Fibroblast of pulmonary artery (primary cell): ENCODE data around the gene TGFBR3.

Experiments used
- DNase-seq: peaks from one replicate; pipeline ENCODE4 v3.0.0-alpha.2; 2010; ENCODE audit warnings: low read depth
- H3K4me3 ChIP-seq: replicated peaks from 2 replicates; pipeline ENCODE4 v1.5.1; 2011; ENCODE audit warnings: low read depth, mild to moderate bottlenecking, control low read depth, low read length, moderate library complexity
- TF ChIP-seq, protein P1 (sequence below): IDR thresholded peaks from 2 replicates; pipeline ENCODE4 v1.5.1; 2011; ENCODE audit warnings: mild to moderate bottlenecking, control low read depth, low read length, inconsistent platforms; ENCODE audit errors: missing control alignments

TGFBR3 gene

DNA sequence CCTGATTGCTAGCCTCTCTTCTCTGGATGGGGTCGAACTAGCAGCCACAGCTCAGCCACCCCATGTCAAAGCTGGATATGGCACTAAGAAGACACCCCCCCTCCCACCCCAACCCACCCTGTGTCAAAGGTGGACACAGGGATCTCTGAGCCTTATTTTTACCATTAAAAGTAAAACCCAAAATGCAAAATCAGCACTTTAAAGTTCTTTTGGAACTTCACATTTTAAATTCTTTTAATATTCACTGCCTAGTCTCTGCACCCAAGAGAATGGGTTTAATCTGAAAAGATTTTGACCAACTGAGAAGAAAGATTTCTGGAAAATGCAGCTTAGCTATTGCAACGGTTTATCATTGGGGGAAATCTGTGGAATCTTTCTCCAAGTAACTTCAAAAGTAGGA lies 167.6 kb downstream of the TGFBR3 start:
- TF ChIP-seq, protein P1, sequence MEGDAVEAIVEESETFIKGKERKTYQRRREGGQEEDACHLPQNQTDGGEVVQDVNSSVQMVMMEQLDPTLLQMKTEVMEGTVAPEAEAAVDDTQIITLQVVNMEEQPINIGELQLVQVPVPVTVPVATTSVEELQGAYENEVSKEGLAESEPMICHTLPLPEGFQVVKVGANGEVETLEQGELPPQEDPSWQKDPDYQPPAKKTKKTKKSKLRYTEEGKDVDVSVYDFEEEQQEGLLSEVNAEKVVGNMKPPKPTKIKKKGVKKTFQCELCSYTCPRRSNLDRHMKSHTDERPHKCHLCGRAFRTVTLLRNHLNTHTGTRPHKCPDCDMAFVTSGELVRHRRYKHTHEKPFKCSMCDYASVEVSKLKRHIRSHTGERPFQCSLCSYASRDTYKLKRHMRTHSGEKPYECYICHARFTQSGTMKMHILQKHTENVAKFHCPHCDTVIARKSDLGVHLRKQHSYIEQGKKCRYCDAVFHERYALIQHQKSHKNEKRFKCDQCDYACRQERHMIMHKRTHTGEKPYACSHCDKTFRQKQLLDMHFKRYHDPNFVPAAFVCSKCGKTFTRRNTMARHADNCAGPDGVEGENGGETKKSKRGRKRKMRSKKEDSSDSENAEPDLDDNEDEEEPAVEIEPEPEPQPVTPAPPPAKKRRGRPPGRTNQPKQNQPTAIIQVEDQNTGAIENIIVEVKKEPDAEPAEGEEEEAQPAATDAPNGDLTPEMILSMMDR: no peak
- no peak for DNase-seq
- no peak overlapping the region for H3K4me3 ChIP-seq

DNA sequence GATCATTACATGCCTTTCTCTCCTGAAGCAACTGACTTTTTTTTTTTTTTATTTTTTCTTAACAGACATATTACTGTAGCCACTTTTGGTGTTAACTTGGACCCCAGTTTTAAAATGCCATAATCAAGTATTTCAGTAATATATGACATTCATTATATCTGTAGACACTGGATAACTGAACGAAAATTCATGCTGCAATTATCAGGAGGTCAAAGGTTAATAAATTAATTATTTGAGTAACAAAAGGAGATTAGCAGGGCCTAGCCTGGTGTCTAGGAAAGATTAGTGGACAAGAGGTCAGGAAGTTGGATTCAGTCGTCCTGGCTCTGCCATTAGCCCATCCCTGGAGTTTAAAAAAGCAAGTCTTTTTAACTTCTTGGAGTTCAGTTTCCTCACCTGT lies 168.1 kb downstream of the TGFBR3 start:
- TF ChIP-seq, protein P1: no peak
- H3K4me3 ChIP-seq: no peak overlapping the region
- no peak for DNase-seq

DNA sequence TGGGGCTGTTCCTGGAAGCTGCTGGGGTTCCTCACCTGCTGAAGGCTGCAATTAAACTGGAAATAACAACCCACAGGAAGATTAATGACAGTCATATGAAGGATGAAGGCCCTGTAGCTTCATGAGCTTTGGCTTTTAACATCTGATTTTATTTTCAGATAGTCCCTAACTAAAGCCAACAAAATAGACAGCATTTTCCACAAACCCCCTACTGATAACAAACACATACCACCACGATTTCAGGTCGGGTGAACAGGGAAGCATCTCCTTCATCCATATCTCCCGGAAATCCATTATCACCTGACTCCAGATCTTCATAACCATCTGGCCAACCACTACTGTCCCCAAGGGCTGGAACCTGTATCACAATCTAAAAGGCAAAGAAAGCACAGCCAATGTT lies 169.6 kb downstream of the TGFBR3 start:
- no peak overlapping the region for H3K4me3 ChIP-seq
- TF ChIP-seq, protein P1: no peak
- no peak for DNase-seq

DNA sequence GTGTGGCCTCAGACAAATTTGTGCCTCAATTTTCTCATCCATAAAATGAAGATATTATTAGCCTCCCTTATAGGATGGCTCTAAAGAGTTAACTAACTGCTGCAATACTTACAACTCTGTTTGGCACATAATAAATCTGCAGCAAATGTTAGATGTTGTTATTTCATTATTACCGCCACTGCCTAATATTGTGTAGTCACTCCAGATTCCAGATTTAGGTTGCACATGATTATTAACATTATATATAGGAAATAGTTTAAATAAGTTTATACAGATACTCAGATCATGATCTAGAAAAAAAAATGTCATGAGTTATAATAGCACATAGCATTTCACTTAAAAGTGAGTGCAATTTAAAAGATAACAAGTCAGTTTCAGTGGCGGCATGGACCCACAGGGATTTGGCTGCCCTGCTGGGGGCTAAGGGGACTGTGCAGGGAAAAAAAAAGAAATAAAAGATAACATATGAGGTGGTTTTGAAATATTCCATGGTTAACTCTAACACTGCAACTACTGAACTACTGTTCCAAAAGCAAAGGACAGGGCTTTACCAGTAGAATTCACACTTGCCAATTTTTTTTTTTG lies 170.4 kb downstream of the TGFBR3 start:
- H3K4me3 ChIP-seq: no peak overlapping the region
- no peak for DNase-seq
- TF ChIP-seq, protein P1: no peak

DNA sequence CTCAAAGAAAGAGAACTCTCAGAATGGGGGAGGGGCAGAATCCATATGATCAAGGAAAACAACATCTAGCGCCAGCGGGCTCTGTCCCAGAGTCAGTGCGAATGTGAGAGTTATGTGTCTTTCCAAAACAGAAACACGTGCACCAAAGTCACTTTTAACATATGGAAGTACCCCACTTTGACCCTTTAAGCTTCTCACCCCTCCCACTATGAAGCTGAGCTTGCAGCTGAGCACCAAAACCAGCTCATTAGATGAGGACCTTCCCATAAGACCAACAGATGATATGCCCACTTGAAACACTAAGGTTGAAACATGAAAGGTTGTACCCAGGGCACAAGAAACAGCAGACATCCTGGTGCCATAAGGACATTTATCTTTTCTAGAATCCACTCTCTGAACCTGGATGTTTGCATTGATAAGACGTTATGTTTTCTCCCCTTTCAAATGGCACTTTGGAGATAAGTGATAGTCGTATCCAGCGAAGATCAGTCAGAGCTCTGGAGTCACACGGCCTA lies 171.0 kb downstream of the TGFBR3 start:
- no peak for DNase-seq
- TF ChIP-seq, protein P1: no peak
- H3K4me3 ChIP-seq: no peak overlapping the region

DNA sequence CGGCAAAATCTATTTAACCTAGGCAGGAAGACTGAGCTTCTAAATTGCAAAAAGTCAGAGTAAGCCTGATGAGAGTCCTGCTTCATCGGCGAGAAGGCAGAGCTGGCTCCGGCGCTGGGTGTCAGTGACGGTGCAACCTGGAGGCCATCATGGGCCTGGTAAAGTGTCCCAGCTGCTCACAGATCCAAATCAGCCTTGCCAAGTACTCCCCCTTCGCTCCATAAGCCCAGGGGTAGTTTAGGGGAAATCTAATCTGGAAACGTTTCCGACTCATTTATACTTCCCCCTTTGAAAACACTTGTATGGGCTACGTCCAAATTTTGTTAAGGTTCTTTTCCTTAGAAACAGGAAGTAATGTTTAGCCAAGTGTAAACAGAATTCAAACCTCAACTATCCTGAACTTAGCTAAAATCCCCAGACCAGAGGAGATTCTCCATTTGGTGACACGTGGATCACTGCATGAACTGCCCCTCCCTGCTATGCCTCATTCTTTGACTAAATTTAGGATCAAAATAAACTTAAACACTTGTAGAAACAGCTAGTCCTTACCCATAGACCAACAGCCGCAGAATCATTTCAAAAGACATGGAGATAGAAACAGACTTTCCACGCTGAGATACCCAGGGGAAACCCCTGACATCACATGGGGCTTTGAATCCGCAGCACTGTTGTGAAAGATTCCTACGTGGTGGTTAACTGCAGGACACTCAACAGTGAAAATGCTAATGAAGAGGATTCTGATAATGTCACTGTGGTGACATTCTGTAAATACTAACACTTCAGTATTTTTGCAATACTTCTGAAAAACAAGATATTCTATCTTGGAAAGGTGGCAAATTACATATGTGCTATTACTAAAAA lies 172.7 kb downstream of the TGFBR3 start:
- peak; percentile 83 for DNase-seq
- TF ChIP-seq, protein P1: no peak
- H3K4me3 ChIP-seq: no peak overlapping the region
